HG03558 (cell line): Measurements from ENCODE around the gene NFKBIA.
"Not testable (repeated sequence)": the region's sequence is repeated elsewhere in the genome, so short reads cannot be mapped to it uniquely, and the experiment has no call there.

Experiments used
- ATAC-seq: cut with Tn5 transposase; IDR thresholded peaks from one replicate; pipeline ENCODE4 v1.9.1; 2021; ENCODE audit warnings: moderate number of reproducible peaks; ENCODE audit not compliant: unreplicated experiment; ENCODE audit errors: extremely low read depth

Gene NFKBIA

DNA sequence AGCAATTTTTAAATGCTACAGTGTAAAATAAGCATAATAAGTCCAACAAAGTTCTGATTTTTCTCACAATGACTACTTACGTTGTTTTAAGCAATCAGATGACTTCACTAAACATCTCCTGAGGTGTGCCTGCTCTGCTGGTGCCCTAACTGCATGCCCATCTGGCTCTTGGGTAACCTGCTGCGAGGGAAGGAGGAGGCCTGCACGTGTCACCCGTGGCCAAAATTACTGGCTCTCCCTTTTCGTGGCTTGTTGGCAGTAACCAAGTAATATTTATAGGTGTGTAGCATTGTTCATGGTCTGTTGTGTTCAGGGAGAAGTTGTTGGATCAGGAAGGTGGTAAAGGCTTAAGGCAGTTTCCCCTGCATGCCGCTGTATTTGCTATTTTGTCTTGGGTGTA, 6.3 kb upstream of the NFKBIA start:
- ATAC-seq, result no peak

DNA sequence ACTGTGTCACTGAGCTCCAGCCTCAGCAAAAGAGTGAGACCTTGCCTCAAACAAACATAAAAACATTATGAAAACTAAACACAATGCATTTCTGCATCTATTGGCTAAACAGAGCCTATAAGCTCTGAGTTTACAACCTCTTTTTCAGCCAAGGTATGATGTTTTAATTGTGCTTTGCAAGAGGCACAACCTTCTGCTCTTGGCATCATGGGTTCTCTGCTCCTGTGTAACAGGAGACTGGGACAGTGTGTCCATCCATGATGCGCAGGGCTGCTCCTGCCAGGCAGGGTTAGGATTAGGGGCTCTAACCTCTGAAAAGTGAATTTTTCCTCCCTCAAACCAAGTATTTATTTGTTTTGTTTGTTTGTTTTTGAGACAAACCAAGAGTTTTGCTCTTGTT, 5.0 kb upstream of the NFKBIA start:
- no peak for ATAC-seq

DNA sequence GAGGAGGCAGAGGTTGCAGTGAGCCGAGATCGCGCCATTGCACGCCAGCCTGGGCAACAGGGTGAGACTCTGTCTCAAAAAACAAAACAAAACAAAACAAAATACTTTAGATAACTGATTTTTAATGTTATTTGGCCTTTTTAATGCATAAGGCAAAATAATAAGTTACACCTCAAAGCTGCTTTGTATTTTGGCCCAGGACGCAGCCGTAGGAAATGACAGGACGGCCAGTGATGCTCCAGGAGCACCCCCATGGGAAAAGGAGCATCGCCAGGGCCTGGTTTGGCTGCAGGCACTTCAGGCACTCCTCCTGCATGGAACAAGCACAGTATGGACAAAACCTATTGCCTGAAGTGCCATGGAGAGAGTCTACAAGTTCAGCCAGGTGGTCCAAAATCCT, 3.5 kb upstream of the NFKBIA start:
- no peak for ATAC-seq

DNA sequence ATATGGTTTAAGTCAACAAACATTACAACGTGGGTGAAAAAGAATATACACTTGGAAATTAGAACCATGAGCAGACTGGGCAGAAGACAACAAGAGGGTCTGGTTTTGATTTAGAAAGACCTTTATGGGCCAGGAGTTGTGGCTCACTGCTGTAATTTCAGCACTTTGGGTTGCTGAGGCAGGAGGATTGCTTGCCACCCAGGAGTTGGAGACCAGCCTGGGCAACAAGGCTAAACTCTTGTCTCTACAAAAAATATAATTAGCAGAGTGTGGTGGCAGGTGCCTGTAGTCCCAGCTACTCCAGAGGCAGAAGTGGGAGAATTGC, 2.7 kb upstream of the NFKBIA start:
- no peak for ATAC-seq

DNA sequence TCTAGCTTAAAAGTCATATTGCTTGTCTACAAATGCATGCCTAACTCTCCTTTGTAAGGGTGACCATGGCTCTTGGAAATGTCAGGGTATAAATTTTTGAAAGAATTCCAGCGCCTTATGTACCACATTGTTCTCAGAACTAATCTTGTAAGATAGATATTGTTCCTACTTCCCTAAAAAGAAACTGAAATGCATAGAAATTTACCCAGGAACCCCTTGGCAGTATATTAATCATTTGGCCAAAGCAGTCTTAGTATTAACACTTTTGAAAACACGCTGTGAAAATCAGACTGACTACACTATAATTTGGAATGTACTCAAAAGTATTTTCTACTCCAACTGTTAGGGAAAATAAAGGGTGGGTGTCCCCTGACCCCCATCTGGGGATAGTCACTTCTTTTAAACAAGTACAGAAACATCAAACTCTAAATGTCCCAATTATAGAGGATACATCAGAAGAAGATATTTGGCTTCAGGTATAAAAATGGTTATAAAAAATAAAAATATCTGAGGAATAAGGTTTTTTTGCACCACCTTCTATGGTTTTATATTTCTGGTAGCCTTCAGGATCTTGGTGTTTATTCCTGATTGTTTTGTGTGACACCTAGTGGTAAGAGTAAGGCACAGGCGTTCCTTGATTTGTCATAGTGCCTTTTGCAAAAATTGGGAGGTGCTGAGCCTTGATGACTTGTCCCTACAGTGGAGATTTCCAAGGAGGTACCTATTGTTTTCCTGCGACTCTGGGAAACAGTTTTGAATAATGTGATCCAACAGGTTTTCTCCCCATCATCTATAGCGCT, 2.2 kb upstream of the NFKBIA start:
- no peak for ATAC-seq

DNA sequence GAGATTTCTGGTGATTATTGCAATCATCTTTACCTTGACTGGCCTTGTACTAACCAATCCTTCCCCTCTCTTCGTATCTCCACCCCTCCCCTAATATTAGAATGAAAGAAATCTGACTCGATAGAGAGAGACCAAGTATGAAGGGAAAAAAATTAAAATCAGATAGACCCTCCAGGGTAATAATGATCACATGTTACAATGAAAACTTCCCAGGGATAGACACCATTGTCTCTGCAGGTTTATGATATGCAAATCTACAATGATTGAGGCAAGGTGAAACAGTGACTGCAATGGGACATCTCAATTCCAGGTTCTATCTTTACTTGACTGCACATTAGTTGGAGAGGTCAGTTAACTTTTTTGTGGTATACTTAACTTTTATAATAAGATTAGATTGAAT, 1.5 kb upstream of the NFKBIA start:
- ATAC-seq, result no peak

DNA sequence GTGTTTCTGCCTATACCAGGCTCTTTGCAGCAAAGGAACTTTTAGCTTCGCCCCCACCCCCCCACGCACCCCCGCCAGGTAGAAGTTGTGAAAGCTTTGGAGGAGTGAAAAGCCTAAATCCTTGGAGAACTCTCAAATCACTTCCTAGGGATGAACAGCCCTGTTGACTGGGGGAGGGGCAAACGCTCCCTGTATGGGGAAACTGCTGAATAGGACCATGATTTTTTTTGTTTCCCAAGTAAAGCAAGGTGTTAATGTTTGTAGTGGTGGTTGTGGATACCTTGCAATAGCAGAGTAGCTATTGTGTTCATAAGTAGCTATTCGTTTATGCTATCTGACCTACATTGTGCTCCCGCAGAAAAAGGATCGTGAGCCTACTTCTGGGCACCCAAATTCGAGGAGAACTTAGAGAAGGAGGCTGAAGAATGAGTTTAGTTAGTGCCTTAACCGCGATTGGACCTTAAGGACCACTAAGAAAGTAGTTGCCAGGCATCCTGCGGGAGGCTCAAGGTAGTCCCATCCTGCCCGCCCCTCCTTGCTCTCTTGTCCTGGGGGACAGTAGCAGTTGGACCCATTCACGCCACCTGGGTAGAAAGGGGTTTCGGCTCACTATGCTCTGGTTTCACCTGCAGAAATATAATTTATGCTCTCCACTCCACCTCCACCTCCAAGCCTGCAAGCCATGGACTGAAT, 901 bp upstream of the NFKBIA start:
- ATAC-seq, result no peak

DNA sequence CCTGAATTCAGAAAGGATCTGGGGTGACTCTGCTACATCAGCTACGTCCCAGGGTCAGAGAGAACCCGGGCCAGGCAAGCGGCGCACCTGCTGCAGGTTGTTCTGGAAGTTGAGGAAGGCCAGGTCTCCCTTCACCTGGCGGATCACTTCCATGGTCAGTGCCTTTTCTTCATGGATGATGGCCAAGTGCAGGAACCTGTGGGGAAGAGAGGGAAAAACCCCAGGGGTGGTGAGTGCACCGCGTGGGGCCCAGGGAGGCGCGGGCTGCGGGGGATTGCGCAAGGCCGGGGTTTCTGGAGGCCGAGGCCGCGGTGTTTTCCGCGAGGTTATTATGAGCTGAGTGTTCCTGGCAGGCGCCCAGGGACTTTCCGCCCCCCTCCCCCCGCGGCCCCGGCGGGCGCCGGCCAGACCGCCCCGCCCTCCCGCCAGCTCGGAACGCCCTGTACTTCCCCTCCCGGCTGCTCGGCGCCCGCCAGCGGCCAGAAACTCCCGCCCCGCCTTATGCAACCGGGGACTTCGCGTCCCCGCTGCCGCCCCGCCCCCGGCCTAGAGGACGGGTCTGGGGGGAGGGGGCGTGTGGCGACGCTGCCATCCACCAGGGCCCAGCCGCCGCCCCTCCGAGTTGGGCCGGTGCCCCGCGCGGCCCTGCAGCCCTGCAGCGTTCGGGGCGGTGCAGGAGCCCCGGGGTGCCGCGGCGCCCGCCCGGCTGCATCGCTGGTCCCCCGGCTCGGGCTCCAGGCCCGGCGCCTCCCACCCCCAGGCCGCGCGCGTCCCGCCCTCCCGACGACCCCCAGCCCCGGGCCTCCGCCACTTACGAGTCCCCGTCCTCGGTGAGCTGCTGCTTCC, 723 bp downstream of the NFKBIA start:
- ATAC-seq, result peak; percentile 27

DNA sequence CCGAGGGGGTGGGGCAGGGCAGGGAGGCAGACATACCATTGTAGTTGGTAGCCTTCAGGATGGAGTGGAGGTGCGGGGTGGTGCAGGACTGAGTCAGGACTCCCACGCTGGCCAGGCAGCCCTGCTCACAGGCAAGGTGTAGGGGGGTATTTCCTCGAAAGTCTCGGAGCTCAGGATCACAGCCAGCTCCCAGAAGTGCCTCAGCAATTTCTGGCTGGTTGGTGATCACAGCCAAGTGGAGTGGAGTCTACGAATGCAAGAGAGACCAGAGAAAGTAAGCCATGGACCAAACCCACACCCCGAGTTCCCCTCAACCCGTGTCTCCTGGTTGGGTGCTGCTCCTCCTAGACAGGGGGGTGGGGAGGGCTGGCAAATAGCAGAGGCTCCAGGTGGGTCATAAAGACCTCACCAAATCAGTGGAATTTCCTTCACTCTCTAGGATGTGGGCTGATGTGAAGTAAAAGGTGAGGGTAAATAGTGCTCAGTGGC, 1.4 kb downstream of the NFKBIA start:
- ATAC-seq, result no peak

DNA sequence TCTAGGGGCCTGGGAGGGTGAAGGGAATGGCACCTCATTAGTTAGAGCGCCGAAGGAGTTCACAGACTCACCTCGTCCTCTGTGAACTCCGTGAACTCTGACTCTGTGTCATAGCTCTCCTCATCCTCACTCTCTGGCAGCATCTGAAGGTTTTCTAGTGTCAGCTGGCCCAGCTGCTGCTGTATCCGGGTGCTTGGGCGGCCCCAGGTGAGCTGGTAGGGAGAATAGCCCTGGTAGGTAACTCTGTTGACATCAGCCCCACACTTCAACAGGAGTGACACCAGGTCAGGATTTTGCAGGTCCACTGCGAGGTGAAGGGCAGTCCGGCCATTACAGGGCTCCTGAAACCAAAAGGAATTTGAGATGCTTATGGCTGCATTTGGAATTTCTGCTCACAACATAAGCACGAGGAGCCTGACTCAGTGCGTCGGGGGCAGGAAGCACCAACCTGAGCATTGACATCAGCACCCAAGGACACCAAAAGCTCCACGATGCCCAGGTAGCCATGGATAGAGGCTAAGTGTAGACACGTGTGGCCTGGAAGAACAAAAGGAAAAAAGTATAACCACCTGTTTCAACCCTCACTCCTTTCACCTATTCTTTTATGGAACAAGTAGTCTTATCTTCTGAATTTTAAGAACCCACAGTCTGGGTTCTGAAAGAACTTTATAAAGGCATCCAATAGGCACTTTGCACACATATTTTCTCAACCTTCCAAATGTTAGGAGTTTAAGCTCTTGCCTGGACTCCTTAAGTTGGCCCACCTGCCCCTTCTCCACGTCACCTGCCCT, 2.0 kb downstream of the NFKBIA start:
- no peak for ATAC-seq

DNA sequence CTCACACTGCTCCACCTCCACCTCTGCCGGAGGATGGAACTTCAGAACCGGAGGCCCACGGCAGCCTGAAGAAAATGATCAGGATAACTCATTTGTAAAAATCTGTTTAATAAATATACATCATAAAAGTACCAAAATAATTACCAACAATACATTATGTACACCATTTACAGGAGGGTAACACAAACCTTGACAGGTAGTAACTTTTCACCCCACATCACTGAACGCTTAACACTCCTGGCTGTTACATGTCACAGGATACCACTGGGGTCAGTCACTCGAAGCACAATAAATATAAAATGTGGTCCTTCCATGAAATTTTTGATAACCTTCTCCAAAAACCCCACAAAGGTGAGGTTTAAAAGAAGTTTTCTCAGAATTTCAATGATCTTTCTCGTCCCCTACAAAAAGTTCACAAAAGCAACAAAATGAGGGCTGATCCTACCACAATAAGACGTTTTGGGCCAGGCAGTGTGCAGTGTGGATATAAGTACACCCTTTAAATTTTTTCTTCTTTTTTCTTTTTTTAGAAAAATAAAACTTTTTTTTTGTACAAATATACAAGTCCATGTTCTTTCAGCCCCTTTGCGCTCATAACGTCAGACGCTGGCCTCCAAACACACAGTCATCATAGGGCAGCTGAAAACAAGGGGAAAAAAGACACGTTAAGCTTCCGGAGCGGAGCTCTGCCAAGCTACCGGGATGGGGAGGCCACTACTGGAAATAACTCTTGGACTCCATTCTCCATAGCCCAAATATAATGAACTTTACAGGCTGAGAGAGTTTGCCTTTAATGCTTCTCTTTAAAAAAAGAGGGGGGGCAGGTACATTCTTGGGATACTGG, 2.9 kb downstream of the NFKBIA start:
- ATAC-seq, result no peak

DNA sequence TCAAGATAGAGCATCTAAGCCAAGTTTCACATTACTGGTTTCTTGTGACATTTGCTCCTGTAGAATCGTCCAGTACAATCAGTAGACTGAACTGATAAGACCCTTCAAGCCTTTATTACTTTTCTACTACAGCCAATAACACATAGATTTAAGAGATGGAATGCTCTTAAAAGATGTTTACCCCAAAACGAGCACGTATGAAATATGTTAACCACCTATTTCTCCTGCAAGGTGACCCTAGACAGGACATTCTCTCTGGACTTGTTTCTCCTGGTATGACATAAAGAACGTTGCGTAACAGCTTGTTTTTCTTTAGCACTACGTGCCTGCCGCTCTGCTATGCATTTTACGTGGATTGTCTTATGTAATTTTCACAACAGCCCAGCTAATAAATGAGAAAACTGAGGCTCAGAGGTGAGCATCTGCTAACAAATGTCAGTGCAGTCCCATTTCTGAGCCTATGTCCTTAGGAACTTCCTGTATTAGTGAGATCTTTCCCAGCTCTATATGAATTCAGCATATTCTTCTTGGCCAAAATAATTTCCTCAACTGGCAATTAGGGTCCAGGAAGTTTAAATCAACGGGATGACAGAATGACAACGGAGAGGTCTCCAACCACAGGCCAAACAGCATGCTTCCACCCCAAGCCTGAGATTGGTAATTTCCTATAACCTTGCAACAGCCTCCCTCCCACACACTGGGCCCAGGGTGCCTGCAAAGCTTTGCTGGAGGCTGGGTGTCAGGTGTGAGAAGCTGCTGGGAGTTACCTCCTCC, 3.7 kb downstream of the NFKBIA start:
- no peak for ATAC-seq

DNA sequence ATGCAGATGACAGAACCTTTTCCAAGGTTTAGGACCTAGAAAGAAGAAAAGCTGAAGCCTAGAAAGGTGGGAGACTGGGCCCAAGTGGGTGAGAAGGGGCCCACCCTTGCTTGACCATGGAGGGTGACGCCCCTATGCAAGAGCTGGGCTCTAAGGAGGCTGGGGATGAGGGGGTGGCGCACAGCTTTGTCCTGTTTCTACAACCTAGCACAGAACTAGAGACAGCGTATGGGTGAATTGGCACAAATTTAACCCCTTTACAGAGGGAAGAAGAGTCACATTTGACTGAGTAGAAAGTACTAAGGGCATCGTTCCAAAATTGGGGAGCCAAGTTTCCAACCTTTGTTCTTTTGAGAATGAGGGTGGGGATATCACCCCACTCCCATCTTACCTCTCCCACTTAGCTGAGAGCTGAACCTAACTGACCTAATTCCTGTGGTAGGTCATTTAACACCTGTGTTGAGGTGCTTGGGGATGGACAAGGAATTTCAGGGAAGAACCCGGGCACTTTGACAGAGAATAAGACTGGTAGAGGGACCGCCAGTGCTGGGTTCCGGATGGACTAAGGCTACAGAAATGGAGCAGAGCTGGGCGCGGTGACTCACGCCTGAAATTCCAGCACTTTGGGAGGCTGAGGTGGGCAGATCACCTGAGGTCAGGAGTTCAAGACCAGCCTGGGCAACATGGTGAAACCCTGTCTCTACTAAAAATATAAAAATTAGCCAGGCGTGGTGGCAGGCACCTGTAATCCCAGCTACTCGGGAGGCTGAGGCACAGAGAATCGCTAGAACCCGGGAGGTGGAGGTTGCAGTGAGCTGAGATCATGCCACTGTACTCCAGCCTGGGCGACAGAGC, 5.2 kb downstream of the NFKBIA start:
- ATAC-seq, result no peak

DNA sequence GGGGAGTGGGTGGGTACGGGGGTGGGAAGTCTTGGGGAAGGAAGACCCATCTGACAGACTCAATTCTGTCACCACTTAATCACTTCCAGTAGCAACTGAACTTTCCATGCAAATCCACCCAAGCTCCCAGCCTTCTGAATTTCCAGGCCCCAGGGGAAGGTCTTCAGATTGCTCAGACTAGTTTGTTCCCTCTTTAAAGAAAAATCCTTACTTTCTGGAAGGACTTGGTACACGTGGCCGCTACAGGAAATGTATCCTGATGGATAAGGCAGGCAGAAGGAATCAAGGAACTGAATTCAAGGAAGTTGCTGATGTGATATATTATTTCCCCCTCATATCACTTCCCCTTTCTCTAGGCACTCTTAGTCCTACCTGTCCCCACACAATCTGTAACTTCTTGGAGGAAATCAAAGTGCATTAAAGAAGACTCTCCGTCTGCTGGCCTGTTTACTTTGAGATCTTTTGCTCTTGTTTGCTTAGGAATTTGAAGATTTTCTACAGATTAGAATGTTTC, 6.4 kb downstream of the NFKBIA start:
- ATAC-seq, result no peak

DNA sequence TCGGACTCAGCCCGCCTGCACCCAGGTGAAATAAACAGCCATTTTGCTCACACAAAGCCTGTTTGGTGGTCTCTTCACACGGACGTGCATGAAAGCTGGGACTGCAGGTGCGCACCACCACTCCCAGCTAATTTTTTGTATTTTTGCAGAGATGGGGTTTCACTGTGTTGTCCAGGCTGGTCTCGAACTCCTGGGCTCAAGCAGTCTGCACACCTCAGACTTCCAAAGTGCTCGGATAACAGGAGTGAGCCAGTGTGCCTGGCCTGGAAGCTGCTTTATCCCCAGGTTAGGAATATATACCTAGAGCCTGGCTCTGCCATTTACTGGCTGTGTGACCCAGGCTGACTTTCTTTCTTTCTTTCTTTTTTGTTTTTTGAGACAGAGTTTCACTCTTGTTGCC, 7.9 kb downstream of the NFKBIA start:
- not testable (repeated sequence) for ATAC-seq

DNA sequence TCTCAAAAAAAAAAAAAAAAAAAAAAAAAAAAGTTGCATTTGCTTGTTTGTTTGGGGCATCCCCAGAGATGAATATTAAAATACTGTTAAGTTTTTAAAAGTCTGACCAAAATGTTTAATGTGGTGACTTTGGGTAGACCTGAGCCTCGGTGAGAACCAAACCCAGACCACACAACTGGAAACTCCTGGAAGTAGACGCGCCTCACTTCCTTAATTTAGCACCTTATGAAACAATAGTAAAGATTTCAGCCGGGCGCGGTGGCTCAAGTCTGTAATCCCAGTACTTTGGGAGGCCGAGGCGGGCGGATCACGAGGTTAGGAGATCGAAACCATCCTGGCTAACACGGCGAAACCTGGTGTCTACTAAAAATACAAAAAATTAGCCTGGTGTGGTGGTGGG, 9.3 kb downstream of the NFKBIA start:
- no peak for ATAC-seq

DNA sequence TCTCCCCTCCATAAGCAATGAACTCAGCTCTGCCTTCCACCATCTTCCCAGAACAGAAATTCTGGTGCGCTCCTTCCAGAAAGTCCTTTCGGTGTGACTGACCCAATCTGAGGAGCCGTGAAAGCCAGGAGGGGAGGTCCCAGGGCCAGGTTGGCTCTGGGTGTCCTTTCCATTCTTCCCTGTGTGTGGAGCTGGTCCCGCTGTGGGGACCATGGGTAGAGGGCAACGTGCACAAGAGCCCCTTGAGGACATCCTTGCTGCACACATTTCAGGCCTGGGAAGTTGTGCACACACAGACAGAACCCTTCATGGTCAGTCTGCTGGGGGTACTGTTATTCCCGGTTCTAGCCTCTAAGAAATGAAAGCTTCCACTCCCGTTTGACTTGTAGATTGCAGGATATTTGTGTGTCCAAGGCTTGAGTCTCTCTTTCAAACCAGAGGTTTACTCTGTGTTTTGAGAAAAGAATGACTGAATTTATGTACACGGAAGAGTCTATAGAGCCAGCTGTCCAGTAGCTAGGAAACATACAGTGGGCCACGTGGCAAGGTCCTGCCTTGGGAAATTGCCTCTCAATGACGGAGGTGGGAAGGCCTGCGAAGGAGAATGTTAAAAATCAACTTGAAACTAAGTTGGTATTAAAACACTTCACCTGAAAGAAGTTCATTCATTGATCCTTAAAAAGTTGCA, 10.1 kb downstream of the NFKBIA start:
- no peak for ATAC-seq
